ENCODE data around the gene PBX1. TPM values are rescaled to one million over a fixed set of nuclear protein-coding genes. Genes with fewer than 3 reads are reported as not detected.

PBX1 gene
- total and polyA plus RNA-seq, 10 of the 15 experiments (the other 5 are each of a cell fraction or from before 2014, with no cell fraction given) = 0.05 to 0.28 (median 0.11) TPM; not detected in 5

- no peak for TF ChIP-seq ETV6 (conservative IDR thresholded peaks at IDR 0.05 in 1 of 2, IDR thresholded peaks at IDR 0.05 in 1 of 2; ENCODE audit: borderline replicate concordance in 1 of 2, low read depth in 1 of 2)
Observed at GRCh38 chr1:164794356-164794755, 235.4 kb downstream of the PBX1 start (continued).

DNA sequence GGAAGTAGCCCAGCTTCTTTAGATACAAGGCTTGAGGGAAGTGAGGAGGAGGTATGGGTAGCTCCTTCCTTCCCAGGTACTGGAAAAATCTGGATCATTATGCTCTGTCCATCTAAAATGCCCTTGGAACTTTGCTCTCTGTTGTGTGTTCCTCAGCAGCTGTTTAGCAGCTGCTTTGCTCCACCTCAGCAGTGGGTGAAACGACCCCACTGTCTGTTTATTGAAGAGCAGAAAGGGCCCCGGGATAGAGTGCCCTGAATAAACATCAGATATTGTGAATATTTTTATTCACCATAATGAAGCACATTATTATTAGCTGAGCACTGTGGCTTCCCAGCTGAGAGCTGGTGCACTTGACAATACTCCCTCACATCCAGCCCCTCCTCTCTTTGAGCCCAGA lies 237.9 kb downstream of the PBX1 start:
- Histone ChIP-seq H2AFZ (ENCODE audit: control insufficient read depth, low read depth, low read length) (no peak overlapping the region), H3K27me3 (replicated peaks in 1 of 2; ENCODE audit: control insufficient read depth in 2 of 2, insufficient read depth in 2 of 2, low read length in 1 of 2) (0 out of 4 replicates have a peak, but pooled peaks cover 0 to 2% of the 10 kb centered on the region in 2 experiments), H3K4me1 (ENCODE audit: control insufficient read depth, insufficient read depth, low read length) (no peaks in the 10 kb centered on the region), H3K4me2 (ENCODE audit: control insufficient read depth, insufficient read depth) (no peak overlapping the region), H3K36me3 (ENCODE audit: control insufficient read depth in 2 of 2, insufficient read depth in 2 of 2, low read length in 1 of 2) (no peaks in the 10 kb centered on the region), H3K9ac (ENCODE audit: control insufficient read depth, insufficient read depth, low read length) (no peak overlapping the region), H3K9me3 (replicated peaks; ENCODE audit: control insufficient read depth, insufficient read depth, low read length) (no peaks in the 10 kb centered on the region), H4K20me1 (ENCODE audit: control insufficient read depth, insufficient read depth) (no peaks in the 10 kb centered on the region), H3K79me2 (ENCODE audit: control insufficient read depth, insufficient read depth, low read length) (no peaks in the 10 kb centered on the region), H3K4me3 (no peak overlapping the region), H3K27ac (ENCODE audit: control insufficient read depth, insufficient read depth) (no peak overlapping the region)
- CTCF ChIA-PET = interaction anchor here (3.3 kb wide), 1 partner anchor 10 kb away, joined by 24 read pairs; no protein-coding TSS in a partner anchor
- WGBS (ENCODE audit: insufficient coverage, insufficient replicate concordance, low lambda C conversion rate, missing lambda C conversion rate) = 0% methylated on average over 2 of the region's 2 CpGs
- ATAC-seq (no peak), FAIRE-seq (no peak), DNase-seq (ENCODE audit: low read depth, low spot score) (no peak)
- SMC1A ChIA-PET (ENCODE audit: uncharacterized antibody, unreplicated experiment) = interaction anchor here (1.3 kb wide), 1 partner anchor 1438 kb away, joined by 3 read pairs; no protein-coding TSS in a partner anchor
- in situ Hi-C loops (cut with MboI) = no loop called here
- RAD21 ChIA-PET (ENCODE audit: unreplicated experiment) = interaction anchor here (2.0 kb wide), 1 partner anchor 9 kb away, joined by 9 read pairs; no protein-coding TSS in a partner anchor
- intact Hi-C loops (cut with micrococcal nuclease; ENCODE audit: unreplicated experiment) = no loop called here
- POLR2A ChIA-PET = no interaction called here
- no TSS peak for BruUV-seq (replicated peaks)
- TF ChIP-seq IRF5 (IDR thresholded peaks at IDR 0.05; ENCODE audit: borderline replicate concordance) (no peak), RBBP5 (conservative IDR thresholded peaks at IDR 0.05) (no peak), GATAD2B (conservative IDR thresholded peaks at IDR 0.05; ENCODE audit: low read depth) (no peak), NFYA (IDR thresholded peaks at IDR 0.05; ENCODE audit: borderline replicate concordance, low read depth, low read length) (no peak), CBX5 (IDR thresholded peaks at IDR 0.05; ENCODE audit: low read depth) (no peak), KLF5 (IDR thresholded peaks at IDR 0.05; ENCODE audit: partially characterized antibody) (no peak), SMC3 (IDR thresholded peaks at IDR 0.05; ENCODE audit: borderline replicate concordance, low read length) (no peak), ZSCAN29 (IDR thresholded peaks at IDR 0.05) (no peak), KAT2A (conservative IDR thresholded peaks at IDR 0.05; ENCODE audit: control insufficient read depth, low read depth, low read length) (no peak), IRF4 (IDR thresholded peaks at IDR 0.05; ENCODE audit: low read depth, low read length) (no peak), TARDBP (IDR thresholded peaks at IDR 0.05; ENCODE audit: borderline replicate concordance) (no peak), ASH2L (IDR thresholded peaks at IDR 0.05; ENCODE audit: borderline replicate concordance, low read depth) (no peak)
- TF ChIP-seq, protein P1, sequence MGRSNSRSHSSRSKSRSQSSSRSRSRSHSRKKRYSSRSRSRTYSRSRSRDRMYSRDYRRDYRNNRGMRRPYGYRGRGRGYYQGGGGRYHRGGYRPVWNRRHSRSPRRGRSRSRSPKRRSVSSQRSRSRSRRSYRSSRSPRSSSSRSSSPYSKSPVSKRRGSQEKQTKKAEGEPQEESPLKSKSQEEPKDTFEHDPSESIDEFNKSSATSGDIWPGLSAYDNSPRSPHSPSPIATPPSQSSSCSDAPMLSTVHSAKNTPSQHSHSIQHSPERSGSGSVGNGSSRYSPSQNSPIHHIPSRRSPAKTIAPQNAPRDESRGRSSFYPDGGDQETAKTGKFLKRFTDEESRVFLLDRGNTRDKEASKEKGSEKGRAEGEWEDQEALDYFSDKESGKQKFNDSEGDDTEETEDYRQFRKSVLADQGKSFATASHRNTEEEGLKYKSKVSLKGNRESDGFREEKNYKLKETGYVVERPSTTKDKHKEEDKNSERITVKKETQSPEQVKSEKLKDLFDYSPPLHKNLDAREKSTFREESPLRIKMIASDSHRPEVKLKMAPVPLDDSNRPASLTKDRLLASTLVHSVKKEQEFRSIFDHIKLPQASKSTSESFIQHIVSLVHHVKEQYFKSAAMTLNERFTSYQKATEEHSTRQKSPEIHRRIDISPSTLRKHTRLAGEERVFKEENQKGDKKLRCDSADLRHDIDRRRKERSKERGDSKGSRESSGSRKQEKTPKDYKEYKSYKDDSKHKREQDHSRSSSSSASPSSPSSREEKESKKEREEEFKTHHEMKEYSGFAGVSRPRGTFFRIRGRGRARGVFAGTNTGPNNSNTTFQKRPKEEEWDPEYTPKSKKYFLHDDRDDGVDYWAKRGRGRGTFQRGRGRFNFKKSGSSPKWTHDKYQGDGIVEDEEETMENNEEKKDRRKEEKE (IDR thresholded peaks at IDR 0.05) = no peak
- TF ChIP-seq, protein P2, sequence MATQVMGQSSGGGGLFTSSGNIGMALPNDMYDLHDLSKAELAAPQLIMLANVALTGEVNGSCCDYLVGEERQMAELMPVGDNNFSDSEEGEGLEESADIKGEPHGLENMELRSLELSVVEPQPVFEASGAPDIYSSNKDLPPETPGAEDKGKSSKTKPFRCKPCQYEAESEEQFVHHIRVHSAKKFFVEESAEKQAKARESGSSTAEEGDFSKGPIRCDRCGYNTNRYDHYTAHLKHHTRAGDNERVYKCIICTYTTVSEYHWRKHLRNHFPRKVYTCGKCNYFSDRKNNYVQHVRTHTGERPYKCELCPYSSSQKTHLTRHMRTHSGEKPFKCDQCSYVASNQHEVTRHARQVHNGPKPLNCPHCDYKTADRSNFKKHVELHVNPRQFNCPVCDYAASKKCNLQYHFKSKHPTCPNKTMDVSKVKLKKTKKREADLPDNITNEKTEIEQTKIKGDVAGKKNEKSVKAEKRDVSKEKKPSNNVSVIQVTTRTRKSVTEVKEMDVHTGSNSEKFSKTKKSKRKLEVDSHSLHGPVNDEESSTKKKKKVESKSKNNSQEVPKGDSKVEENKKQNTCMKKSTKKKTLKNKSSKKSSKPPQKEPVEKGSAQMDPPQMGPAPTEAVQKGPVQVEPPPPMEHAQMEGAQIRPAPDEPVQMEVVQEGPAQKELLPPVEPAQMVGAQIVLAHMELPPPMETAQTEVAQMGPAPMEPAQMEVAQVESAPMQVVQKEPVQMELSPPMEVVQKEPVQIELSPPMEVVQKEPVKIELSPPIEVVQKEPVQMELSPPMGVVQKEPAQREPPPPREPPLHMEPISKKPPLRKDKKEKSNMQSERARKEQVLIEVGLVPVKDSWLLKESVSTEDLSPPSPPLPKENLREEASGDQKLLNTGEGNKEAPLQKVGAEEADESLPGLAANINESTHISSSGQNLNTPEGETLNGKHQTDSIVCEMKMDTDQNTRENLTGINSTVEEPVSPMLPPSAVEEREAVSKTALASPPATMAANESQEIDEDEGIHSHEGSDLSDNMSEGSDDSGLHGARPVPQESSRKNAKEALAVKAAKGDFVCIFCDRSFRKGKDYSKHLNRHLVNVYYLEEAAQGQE (IDR thresholded peaks at IDR 0.05; ENCODE audit: low read depth, low read length) = no peak
